K562 (cell line): ENCODE results near the gene CBL. TPM values are rescaled to one million over a fixed set of nuclear protein-coding genes. Genes with fewer than 3 reads are reported as not detected.

Experiments
- ATAC-seq: fragments of 200-7000 bp; cut with Tn5 transposase; 3 replicates; pipeline ENCODE4 v1.9.1; 2020; ENCODE audit warnings: moderate library complexity
- BruUV-seq: library from RNA; stranded (reverse); fragments of 400-500 nt; replicated peaks from 2 replicates; lab custom pipeline; 2021; lab: Mats Ljungman, UMichigan
- CTCF ChIA-PET: fragments of 300-600 bp; formaldehyde crosslinking; extraction: SDS; loops from one replicate; lab custom pipeline; 2021; ENCODE audit warnings: low intra/inter-chr PET ratio; lab: Yijun Ruan, JAX
- POLR2A ChIA-PET: fragments of 300-600, 350-650 bp; sonication (Branson Sonifier 250); formaldehyde crosslinking; extraction: SDS; loops from one replicate; lab custom pipeline; 2021; ENCODE audit warnings: antibody characterized with exemption, inconsistent platforms; lab: Yijun Ruan, JAX
- DNase-seq, 4 experiments: peaks; one replicate each; pipeline versions ENCODE4 v3.0.0 to v3.0.0-alpha.2; 2011 to 2018; ENCODE audit warnings: low spot score in 3 of 4, mixed read lengths in 3 of 4; ENCODE audit errors: extremely low read depth in 1 of 4
- FAIRE-seq: peaks from 2 replicates; lab custom pipeline; 2011; peaks lifted over from hg19 to GRCh38; lab: Jason Lieb, UNC
- H2AFZ ChIP-seq: 2 replicates; pipeline ENCODE4 v1.6.0; 2011; ENCODE audit warnings: low read depth, low read length, control low read depth, inconsistent platforms
- H3K27ac ChIP-seq: fragments of 200-600 bp; 3 replicates; pipeline ENCODE4 v1.8.0; 2011; ENCODE audit warnings: low read depth, mild to moderate bottlenecking, control low read depth, inconsistent platforms, low read length, moderate library complexity, mixed read lengths; ENCODE audit errors: extremely low read depth
- H3K27me3 ChIP-seq, 2 experiments: fragments of 300-600 bp in 1 of 2; 2 replicates in 1 of 2; 3 replicates in 1 of 2; pipeline versions ENCODE4 v1.6.0 to v1.8.0; 2011; ENCODE audit warnings: inconsistent platforms in 2 of 2, low read length in 2 of 2, mild to moderate bottlenecking in 1 of 2, mixed read lengths in 1 of 2, moderate library complexity in 1 of 2; ENCODE audit not compliant: control insufficient read depth in 2 of 2, insufficient read depth in 2 of 2
- H3K36me3 ChIP-seq: fragments of 300-600 bp; 3 replicates; pipeline ENCODE4 v1.8.0; 2011; ENCODE audit warnings: mild to moderate bottlenecking, low read length, inconsistent platforms; ENCODE audit not compliant: control insufficient read depth, insufficient read depth
- H3K4me1 ChIP-seq, 2 experiments: fragments of 200-600 bp in 1 of 2; replicated peaks in 1 of 2; 2 replicates in 1 of 2; 3 replicates in 1 of 2; pipeline versions ENCODE4 v1.5.1 to v1.8.0; 2011; ENCODE audit warnings: inconsistent platforms in 2 of 2, low read length in 2 of 2, mild to moderate bottlenecking in 1 of 2, mixed read lengths in 1 of 2, moderate library complexity in 1 of 2; ENCODE audit not compliant: control insufficient read depth in 2 of 2, insufficient read depth in 2 of 2
- H3K4me2 ChIP-seq: 2 replicates; pipeline ENCODE4 v1.6.1; 2011; ENCODE audit warnings: low read length, control low read depth, inconsistent platforms, mixed read lengths; ENCODE audit not compliant: insufficient read depth
- H3K4me3 ChIP-seq: fragments of 200-600 bp; sonication (generic), shearing (Covaris generic); 2 replicates; pipeline ENCODE4 v1.5.1; 2016; ENCODE audit warnings: control low read depth, inconsistent platforms
- H3K79me2 ChIP-seq: fragments of 200-600 bp; 3 replicates; pipeline ENCODE4 v1.8.0; 2011; ENCODE audit warnings: low read length, inconsistent platforms; ENCODE audit not compliant: control insufficient read depth, insufficient read depth
- H3K9ac ChIP-seq, 2 experiments: 2 replicates each; pipeline versions ENCODE4 v1.6.0 to v1.6.1; 2011; ENCODE audit warnings: low read depth in 2 of 2, low read length in 2 of 2, control low read depth in 1 of 2, inconsistent platforms in 1 of 2, mild to moderate bottlenecking in 1 of 2, mixed read lengths in 1 of 2; ENCODE audit not compliant: insufficient read depth in 1 of 2
- H3K9me1 ChIP-seq: one replicate; pipeline ENCODE4 v1.6.0; 2011; ENCODE audit warnings: inconsistent platforms, mild to moderate bottlenecking, low read length, moderate library complexity; ENCODE audit not compliant: control insufficient read depth, insufficient read depth
- H3K9me3 ChIP-seq: replicated peaks from 2 replicates; pipeline ENCODE4 v1.5.1; 2011; ENCODE audit warnings: low read depth, low read length, inconsistent platforms; ENCODE audit not compliant: control insufficient read depth, insufficient read depth
- H4K20me1 ChIP-seq: replicated peaks from 2 replicates; pipeline ENCODE4 v1.6.1; 2011; ENCODE audit warnings: low read length, inconsistent platforms, mixed read lengths; ENCODE audit not compliant: control insufficient read depth, insufficient read depth
- ATF2 ChIP-seq: sonication (generic); formaldehyde crosslinking; IDR thresholded peaks from 2 replicates; pipeline ENCODE4 v1.8.1; 2022; ENCODE audit warnings: missing genetic modification reagents
- BRD4 ChIP-seq: fragments of 200-600 bp; sonication (generic); IDR thresholded peaks from 2 replicates; pipeline ENCODE4 v1.6.1; 2017; ENCODE audit warnings: inconsistent platforms
- CHD4 ChIP-seq: fragments of 200-600 bp; sonication (generic); IDR thresholded peaks from 3 replicates; pipeline ENCODE4 v1.6.1; 2012; ENCODE audit warnings: low read depth, mild to moderate bottlenecking, mixed read lengths, low read length, inconsistent platforms; ENCODE audit not compliant: insufficient read depth, insufficient replicate concordance, poor library complexity, severe bottlenecking
- HLTF ChIP-seq: fragments of 450-650 bp; IDR thresholded peaks from 2 replicates; pipeline ENCODE4 v1.6.1; 2016
- HMG20A ChIP-seq: fragments of 450-650 bp; formaldehyde crosslinking; conservative IDR thresholded peaks from 2 replicates; pipeline ENCODE4 v1.4.0; 2020; ENCODE audit warnings: mild to moderate bottlenecking, mixed read lengths
- MCM7 ChIP-seq, 2 experiments: fragments of 450-650 bp; IDR thresholded peaks; 2 replicates each; pipeline ENCODE4 v1.6.1; 2016 to 2018
- NCOA4 ChIP-seq: fragments of 450-650 bp; IDR thresholded peaks from 2 replicates; pipeline ENCODE4 v1.6.1; 2018; ENCODE audit warnings: mild to moderate bottlenecking; ENCODE audit not compliant: partially characterized antibody
- NFIC ChIP-seq: fragments of 450-650 bp; IDR thresholded peaks from 2 replicates; pipeline ENCODE4 v1.6.1; 2017; ENCODE audit warnings: mild to moderate bottlenecking, inconsistent platforms
- RAD21 ChIP-seq, 2 experiments: fragments of 250-450 bp in 1 of 2; fragments of 450-650 bp in 1 of 2; sonication (Bioruptor Pico) in 1 of 2; formaldehyde crosslinking in 1 of 2; IDR thresholded peaks in 1 of 2; conservative IDR thresholded peaks in 1 of 2; 2 replicates each; pipeline versions ENCODE4 v1.4.0 to v1.8.0; 2020 to 2022; ENCODE audit warnings: mild to moderate bottlenecking in 2 of 2, moderate library complexity in 1 of 2
- RBM25 ChIP-seq: fragments of 200-400 bp; formaldehyde crosslinking; IDR thresholded peaks from 2 replicates; pipeline ENCODE4 v1.6.1; 2018; ENCODE audit warnings: low read length, low read depth, moderate library complexity; ENCODE audit not compliant: severe bottlenecking
- TOE1 ChIP-seq, 2 experiments: fragments of 450-650 bp in 1 of 2; sonication (generic) in 1 of 2; formaldehyde crosslinking in 1 of 2; IDR thresholded peaks; 2 replicates each; pipeline versions ENCODE4 v1.7.1 to v1.8.0; 2016 to 2022; ENCODE audit warnings: borderline replicate concordance in 2 of 2, mild to moderate bottlenecking in 2 of 2, antibody characterized with exemption in 1 of 2, inconsistent platforms in 1 of 2, low read depth in 1 of 2, missing genetic modification reagents in 1 of 2, moderate library complexity in 1 of 2
- ZBTB26 ChIP-seq: fragments of 450-650 bp; formaldehyde crosslinking; IDR thresholded peaks from 2 replicates; pipeline ENCODE4 v1.4.0; 2022; ENCODE audit warnings: missing genetic modification characterization
- ZBTB7A ChIP-seq: IDR thresholded peaks from 2 replicates; pipeline ENCODE4 v1.6.1; 2011; ENCODE audit warnings: low read depth, mild to moderate bottlenecking, low read length, moderate library complexity, borderline replicate concordance; ENCODE audit not compliant: control insufficient read depth
- ZHX1 ChIP-seq: fragments of 150-350 bp; conservative IDR thresholded peaks from 2 replicates; pipeline ENCODE4 v1.6.1; 2014; ENCODE audit warnings: low read length
- ZNF586 ChIP-seq: fragments of 450-650 bp; formaldehyde crosslinking; conservative IDR thresholded peaks from 2 replicates; pipeline ENCODE4 v1.4.0; 2020; ENCODE audit warnings: mild to moderate bottlenecking, moderate library complexity
- WGBS: fragments of 100-300 bp; shearing (Covaris generic); methylation state at CpG from one replicate; pipeline ENCODE4 v1.1.6; 2016; ENCODE audit warnings: low coverage, mixed read lengths; ENCODE audit not compliant: insufficient coverage; ENCODE audit errors: missing lambda C conversion rate; 5-methylcytosine and 5-hydroxymethylcytosine counted together
- in situ Hi-C: fragments of 300-500 bp; cut with MboI; formaldehyde crosslinking; loops from 4 replicates; pipeline ENCODE4 v1.15.0; 2018; ENCODE audit warnings: inconsistent platforms, mixed read lengths
- intact Hi-C: fragments of 100-400 bp; cut with micrococcal nuclease; formaldehyde crosslinking; loops from 2 replicates; pipeline ENCODE4 v1.14.2; 2022
- polyA plus RNA-seq, 8 experiments: library from polyadenylated mRNA; depleted of rRNA in 4 of 8; stranded (reverse) in 5 of 8; unstranded in 3 of 8; fragments of >200 nt; fragmentation: Nextera tagmentation in 2 of 8; fragmentation: Illumina TruSeq in 1 of 8; extraction: Ambion mirVana in 2 of 8; extraction: Trizol in 1 of 8; gene quantifications; 2 replicates each; pipeline versions ENCODE4 v1.2.1 to v1.2.3, GENCODE V29; 2011 to 2014; ENCODE audit warnings: inconsistent platforms in 1 of 8, missing spikeins in 1 of 8
- total RNA-seq, 7 experiments: library from RNA; depleted of rRNA in 6 of 7; stranded (reverse); fragments of >200 nt in 6 of 7; fragmentation: Illumina TruSeq in 2 of 7; extraction: Trizol in 2 of 7; gene quantifications; 2 replicates each; pipeline versions ENCODE4 v1.2.1 to v1.2.3, GENCODE V29; 2011 to 2021; ENCODE audit warnings: low replicate concordance in 1 of 7

Gene CBL
- total and polyA plus RNA-seq, 9 of the 15 experiments (the other 6 are each of a cell fraction or from before 2014, with no cell fraction given) = 3.2 to 24.9 (median 9.9) TPM

DNA sequence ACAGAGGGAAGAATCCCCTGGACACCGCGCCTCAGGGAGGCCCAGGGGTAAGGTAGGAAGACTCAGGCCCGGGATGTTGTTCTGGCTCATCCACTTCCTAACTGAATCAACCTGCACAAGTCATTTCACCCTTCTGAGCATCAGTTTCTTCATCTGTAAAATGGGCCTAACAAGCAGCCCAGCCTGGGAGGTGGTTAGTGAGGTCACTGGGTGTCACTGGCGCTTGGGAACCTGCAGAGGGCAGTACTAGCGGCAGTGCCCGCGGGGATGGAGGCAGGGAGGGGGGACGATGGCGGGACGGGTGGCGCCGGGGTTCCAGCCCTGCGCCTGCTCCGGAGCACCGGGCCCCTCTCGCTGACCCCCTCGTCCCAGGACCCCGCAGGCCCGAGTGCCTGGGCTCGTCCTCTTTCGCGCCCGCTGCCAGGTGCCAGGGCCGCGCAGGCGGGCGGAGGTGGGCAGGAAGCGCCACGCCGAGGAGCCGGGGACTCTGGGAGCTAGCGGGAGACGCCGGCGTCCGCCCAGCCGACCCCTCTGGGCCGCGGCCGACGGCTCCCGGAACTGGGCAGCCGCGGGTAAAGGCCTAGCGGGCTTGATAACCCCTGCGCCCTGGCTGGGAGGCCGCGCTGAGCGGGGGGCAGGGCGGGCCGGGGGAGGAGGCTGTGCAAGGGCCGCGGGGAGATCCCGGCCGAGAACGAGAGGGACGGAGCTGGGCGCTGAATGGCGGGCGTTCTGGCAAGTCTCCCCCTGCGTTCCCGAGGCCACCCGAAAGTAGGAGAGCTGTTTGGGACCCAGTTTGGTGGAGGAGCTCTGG is 37.5 kb upstream of the CBL start, which contains the start of gene NLRX1:
TSS of gene NLRX1 (plus strand) at position 255 of the 811 bp plus-strand sequence. CDS start 2,679 bp downstream, outside the sequence.
- H3K9ac ChIP-seq = peak within 1 kb of the TSS; percentile 61 to 89; a peak in 3 of 4 replicates
- DNase-seq = peak; percentile 68 to 88 (median 82)
- no peaks in the 10 kb centered on the region for H3K9me3 ChIP-seq
- peak within 1 kb of the TSS; percentile 38 for H3K4me3 ChIP-seq
- POLR2A ChIA-PET = interaction anchor here (0.6 to 1.5 kb wide), 5 partner anchors 22 to 537 kb away, joined by 3 to 5 read pairs (median 3); no protein-coding TSS in a partner anchor
- intact Hi-C loops = no loop called here
- H4K20me1 ChIP-seq = no peaks in the 10 kb centered on the region
- peak within 1 kb of the TSS; percentile 66 for H3K4me2 ChIP-seq
- CTCF ChIA-PET = no interaction called here
- WGBS = 27% methylated on average over 19 of the region's 63 CpGs
- H3K9me1 ChIP-seq = no peaks in the 10 kb centered on the region
- no peaks in the 10 kb centered on the region for H3K79me2 ChIP-seq
- H2AFZ ChIP-seq = peak within 1 kb of the TSS; percentile 91
- FAIRE-seq = no peak
- in situ Hi-C loops = no loop called here
- no TSS peak for BruUV-seq
- no peaks in the 10 kb centered on the region for H3K27me3 ChIP-seq
- peak; percentile 80 for ATAC-seq
- H3K4me1 ChIP-seq = peaks cover 23 to 35% of the 10 kb centered on the region in 2 experiments; a peak in 4 of 5 replicates
- peak within 1 kb of the TSS; percentile 63; the same call in 2 of the 3 replicates for H3K27ac ChIP-seq
- no peaks in the 10 kb centered on the region for H3K36me3 ChIP-seq
- TF ChIP-seq CHD4 (peak; percentile 98), NFIC (no peak), HMG20A (no peak), HLTF (no peak), RBM25 (peak; percentile 98), ZHX1 (0 out of 2 replicates have a peak, but pooled peaks have one; percentile 33), TOE1 (IDR thresholded peaks at IDR 0.05; ENCODE audit: borderline replicate concordance) (no peak), TOE1 (CRISPR knock-in tag; IDR thresholded peaks at IDR 0.05; ENCODE audit: borderline replicate concordance, low read depth) (no peak), ZBTB7A (no peak), NCOA4 (peak; percentile 48), MCM7 (IDR thresholded peaks at IDR 0.05) (no peak), ZNF586 (CRISPR knock-in tag) (no peak), BRD4 (peak; percentile 33; the same call in 1 of the 2 replicates), RAD21 (CRISPR knock-in tag; conservative IDR thresholded peaks at IDR 0.05 in 1 of 2, IDR thresholded peaks at IDR 0.05 in 1 of 2) (peak in 1 of 2 experiments; percentile 46; a peak in 2 of 4 replicates), ZBTB26 (CRISPR knock-in tag) (no peak), ATF2 (CRISPR knock-in tag) (no peak)
